Left ventricle myocardium inferior (tissue), 1 donor: ENCODE data around the gene NEB. TPM values are rescaled to one million over a fixed set of nuclear protein-coding genes. Genes with fewer than 3 reads are reported as not detected.
"Not testable (repeated sequence)": the region's sequence is repeated elsewhere in the genome, so short reads cannot be mapped to it uniquely, and the experiment has no call there.

ENCODE experiments used
- DNase-seq: peaks from one replicate; pipeline ENCODE4 v3.0.0-alpha.2; 2020
- H3K27ac ChIP-seq: fragments of 200-600 bp; replicated peaks from 2 replicates; pipeline ENCODE4 v1.8.0; 2021
- H3K27me3 ChIP-seq: fragments of 200-600 bp; 2 replicates; pipeline ENCODE4 v1.8.0; 2021; ENCODE audit warnings: low read depth
- H3K36me3 ChIP-seq: fragments of 200-600 bp; 2 replicates; pipeline ENCODE4 v1.8.0; 2021
- H3K4me1 ChIP-seq: fragments of 200-600 bp; 2 replicates; pipeline ENCODE4 v1.8.0; 2021
- H3K4me3 ChIP-seq: fragments of 200-600 bp; 2 replicates; pipeline ENCODE4 v1.8.0; 2021; ENCODE audit warnings: mild to moderate bottlenecking, moderate library complexity
- H3K9me3 ChIP-seq: fragments of 200-600 bp; replicated peaks from 2 replicates; pipeline ENCODE4 v1.8.0; 2021
- CTCF ChIP-seq: fragments of 200-600 bp; IDR thresholded peaks from 2 replicates; pipeline ENCODE4 v1.8.0; 2021; ENCODE audit warnings: antibody characterized with exemption, mild to moderate bottlenecking, borderline replicate concordance
- intact Hi-C: fragments of 100-400 bp; cut with micrococcal nuclease; formaldehyde crosslinking; loops from one replicate; pipeline ENCODE4 v1.11.0; 2022
- total RNA-seq: library from RNA; stranded (reverse); fragmentation: NEBNext Ultra II Directional; extraction: Animal tissue kit (Norgen Biotek cat#: 25700); gene quantifications from one replicate; pipeline ENCODE4 v1.2.1, GENCODE V29; 2021
- donor health status: DM: no; HTN: yes; CAD: no; lungs with severe emphysema.

NEB gene
- total RNA-seq, 1 donor from 2014 or later: 30.5 TPM

GRCh38 chr2:151609705-151610104 is 124.6 kb downstream of the NEB start:
- Histone ChIP-seq H3K36me3 (no peaks in the 10 kb centered on the region), H3K9me3 (no peaks in the 10 kb centered on the region), H3K27ac (no peak overlapping the region), H3K27me3 (no peaks in the 10 kb centered on the region), H3K4me1 (no peaks in the 10 kb centered on the region), H3K4me3 (no peak overlapping the region)
- TF ChIP-seq CTCF: no peak
- DNase-seq: no peak
- intact Hi-C loops: no loop called here

GRCh38 chr2:151607459-151608424 is 126.5 kb downstream of the NEB start:
- H3K27ac ChIP-seq, H3K27me3 ChIP-seq, H3K4me1 ChIP-seq, intact Hi-C loops, H3K36me3 ChIP-seq, DNase-seq, H3K4me3 ChIP-seq, H3K9me3 ChIP-seq: not testable (repeated sequence)

- DNase-seq, H3K4me3 ChIP-seq, H3K27me3 ChIP-seq, H3K27ac ChIP-seq, H3K9me3 ChIP-seq, H3K4me1 ChIP-seq, intact Hi-C loops, H3K36me3 ChIP-seq: not testable (repeated sequence)
Measured at GRCh38 chr2:151603530-151603929, 130.7 kb downstream of the NEB start.

- H3K4me3 ChIP-seq, DNase-seq, H3K27me3 ChIP-seq, intact Hi-C loops, H3K36me3 ChIP-seq, H3K27ac ChIP-seq, H3K9me3 ChIP-seq, H3K4me1 ChIP-seq: not testable (repeated sequence)
Measured at GRCh38 chr2:151602402-151602801, 131.9 kb downstream of the NEB start.

DNA sequence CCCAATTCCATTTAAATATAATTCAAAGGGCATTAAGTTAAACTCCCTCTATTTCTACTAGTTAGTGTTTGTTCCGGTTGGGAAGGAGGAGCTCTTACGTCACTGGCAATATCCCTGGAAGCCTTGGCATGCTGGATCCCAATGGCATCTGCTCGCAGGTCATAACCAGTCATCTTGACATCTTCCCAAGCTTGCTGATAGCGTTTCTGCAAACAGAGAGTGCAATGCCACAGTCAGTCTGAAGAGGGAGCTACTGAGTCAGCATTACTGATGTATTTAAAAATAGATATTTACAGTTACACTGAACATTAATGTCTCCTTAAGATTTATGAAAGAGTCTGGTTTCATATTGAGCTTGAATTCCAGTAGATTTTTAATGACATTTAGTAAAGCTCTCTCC is 132.5 kb downstream of the NEB start:
- H3K27ac ChIP-seq, H3K4me3 ChIP-seq, H3K36me3 ChIP-seq, H3K9me3 ChIP-seq, intact Hi-C loops, DNase-seq, H3K4me1 ChIP-seq, H3K27me3 ChIP-seq: not testable (repeated sequence)

- H3K36me3 ChIP-seq, H3K4me1 ChIP-seq, DNase-seq, H3K27me3 ChIP-seq, H3K9me3 ChIP-seq, H3K27ac ChIP-seq, H3K4me3 ChIP-seq, intact Hi-C loops: not testable (repeated sequence)
Measured at GRCh38 chr2:151596903-151597608, 137.2 kb downstream of the NEB start.

GRCh38 chr2:151591908-151592255 is 142.4 kb downstream of the NEB start:
- intact Hi-C loops, H3K9me3 ChIP-seq, H3K27me3 ChIP-seq, DNase-seq, H3K4me1 ChIP-seq, H3K36me3 ChIP-seq, H3K4me3 ChIP-seq, H3K27ac ChIP-seq: not testable (repeated sequence)

DNA sequence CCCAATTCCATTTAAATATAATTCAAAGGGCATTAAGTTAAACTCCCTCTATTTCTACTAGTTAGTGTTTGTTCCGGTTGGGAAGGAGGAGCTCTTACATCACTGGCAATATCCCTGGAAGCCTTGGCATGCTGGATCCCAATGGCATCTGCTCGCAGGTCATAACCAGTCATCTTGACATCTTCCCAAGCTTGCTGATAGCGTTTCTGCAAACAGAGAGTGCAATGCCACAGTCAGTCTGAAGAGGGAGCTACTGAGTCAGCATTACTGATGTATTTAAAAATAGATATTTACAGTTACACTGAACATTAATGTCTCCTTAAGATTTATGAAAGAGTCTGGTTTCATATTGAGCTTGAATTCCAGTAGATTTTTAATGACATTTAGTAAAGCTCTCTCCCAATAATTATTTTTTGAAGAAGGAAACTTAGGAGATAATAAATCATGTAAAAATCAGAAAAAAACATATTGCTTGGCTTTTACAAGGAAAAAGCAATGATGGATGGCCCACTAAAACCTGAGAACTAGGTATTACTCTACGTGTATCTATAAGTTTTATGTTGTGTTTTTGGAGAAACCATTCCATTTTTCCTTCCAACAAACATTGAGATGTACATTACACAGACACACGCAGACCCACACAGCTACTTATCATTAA is 142.9 kb downstream of the NEB start:
- intact Hi-C loops, H3K27me3 ChIP-seq, H3K27ac ChIP-seq, H3K4me3 ChIP-seq, H3K9me3 ChIP-seq, DNase-seq, H3K36me3 ChIP-seq, H3K4me1 ChIP-seq: not testable (repeated sequence)
- TF ChIP-seq CTCF: peak; percentile 44

GRCh38 chr2:151581300-151581699 is 153.0 kb downstream of the NEB start:
- H3K9me3 ChIP-seq, DNase-seq, H3K27me3 ChIP-seq, H3K36me3 ChIP-seq, H3K4me1 ChIP-seq, H3K4me3 ChIP-seq, intact Hi-C loops, H3K27ac ChIP-seq: not testable (repeated sequence)

GRCh38 chr2:151580697-151581096 is 153.6 kb downstream of the NEB start:
- H3K4me1 ChIP-seq, intact Hi-C loops: not testable (repeated sequence)

More at GRCh38 chr2:151580697-151581096, 153.6 kb downstream of the NEB start:
- H3K27ac ChIP-seq, H3K9me3 ChIP-seq, H3K4me3 ChIP-seq, H3K27me3 ChIP-seq, DNase-seq, H3K36me3 ChIP-seq: not testable (repeated sequence)
